KMS-11 (cell line): ENCODE measurements around the gene SLC6A17.

ENCODE experiments used
- H2AFZ ChIP-seq: fragments of 200-600 bp; sonication (generic); 2 replicates; pipeline ENCODE4 v1.6.1; 2016; ENCODE audit warnings: antibody characterized with exemption, mixed run types, low read depth
- H3K27ac ChIP-seq: fragments of 200-600 bp; sonication (generic); 2 replicates; pipeline ENCODE4 v1.6.1; 2016; ENCODE audit warnings: mild to moderate bottlenecking, mixed run types
- H3K27me3 ChIP-seq: fragments of 200-600 bp; sonication (generic); 2 replicates; pipeline ENCODE4 v1.6.1; 2017; ENCODE audit warnings: mild to moderate bottlenecking, low read depth, mixed run types, moderate library complexity; ENCODE audit not compliant: insufficient read depth
- H3K36me3 ChIP-seq: fragments of 200-600 bp; sonication (generic); 2 replicates; pipeline ENCODE4 v1.6.1; 2017; ENCODE audit warnings: mild to moderate bottlenecking, mixed run types; ENCODE audit not compliant: insufficient read depth
- H3K4me1 ChIP-seq: fragments of 200-600 bp; sonication (generic); 2 replicates; pipeline ENCODE4 v1.6.1; 2016; ENCODE audit warnings: mild to moderate bottlenecking, low read depth, mixed run types; ENCODE audit not compliant: poor library complexity, severe bottlenecking
- H3K4me2 ChIP-seq: fragments of 200-600 bp; sonication (generic); 2 replicates; pipeline ENCODE4 v1.7.0; 2016; ENCODE audit warnings: mild to moderate bottlenecking, mixed run types
- H3K4me3 ChIP-seq: fragments of 200-600 bp; sonication (generic); IDR thresholded peaks from 2 replicates; pipeline ENCODE4 v1.6.1; 2017; ENCODE audit warnings: low read depth, low read length, mixed read lengths; ENCODE audit not compliant: insufficient read depth
- H3K79me2 ChIP-seq: fragments of 200-600 bp; sonication (generic); 2 replicates; pipeline ENCODE4 v1.6.1; 2016; ENCODE audit warnings: low read depth, mixed run types; ENCODE audit not compliant: insufficient read depth
- H3K9ac ChIP-seq: fragments of 200-600 bp; sonication (generic); 2 replicates; pipeline ENCODE4 v1.6.1; 2016; ENCODE audit warnings: mild to moderate bottlenecking, mixed run types
- H4K20me1 ChIP-seq: fragments of 200-600 bp; sonication (generic); 2 replicates; pipeline ENCODE4 v1.6.1; 2016; ENCODE audit warnings: mild to moderate bottlenecking, mixed run types; ENCODE audit not compliant: insufficient read depth
- TF ChIP-seq, protein P1 (sequence below): fragments of 200-600 bp; sonication (generic); conservative IDR thresholded peaks from 2 replicates; pipeline ENCODE4 v1.6.1; 2017; ENCODE audit warnings: low read depth, mild to moderate bottlenecking, antibody characterized with exemption, low read length, moderate library complexity, mixed read lengths

Gene SLC6A17

DNA sequence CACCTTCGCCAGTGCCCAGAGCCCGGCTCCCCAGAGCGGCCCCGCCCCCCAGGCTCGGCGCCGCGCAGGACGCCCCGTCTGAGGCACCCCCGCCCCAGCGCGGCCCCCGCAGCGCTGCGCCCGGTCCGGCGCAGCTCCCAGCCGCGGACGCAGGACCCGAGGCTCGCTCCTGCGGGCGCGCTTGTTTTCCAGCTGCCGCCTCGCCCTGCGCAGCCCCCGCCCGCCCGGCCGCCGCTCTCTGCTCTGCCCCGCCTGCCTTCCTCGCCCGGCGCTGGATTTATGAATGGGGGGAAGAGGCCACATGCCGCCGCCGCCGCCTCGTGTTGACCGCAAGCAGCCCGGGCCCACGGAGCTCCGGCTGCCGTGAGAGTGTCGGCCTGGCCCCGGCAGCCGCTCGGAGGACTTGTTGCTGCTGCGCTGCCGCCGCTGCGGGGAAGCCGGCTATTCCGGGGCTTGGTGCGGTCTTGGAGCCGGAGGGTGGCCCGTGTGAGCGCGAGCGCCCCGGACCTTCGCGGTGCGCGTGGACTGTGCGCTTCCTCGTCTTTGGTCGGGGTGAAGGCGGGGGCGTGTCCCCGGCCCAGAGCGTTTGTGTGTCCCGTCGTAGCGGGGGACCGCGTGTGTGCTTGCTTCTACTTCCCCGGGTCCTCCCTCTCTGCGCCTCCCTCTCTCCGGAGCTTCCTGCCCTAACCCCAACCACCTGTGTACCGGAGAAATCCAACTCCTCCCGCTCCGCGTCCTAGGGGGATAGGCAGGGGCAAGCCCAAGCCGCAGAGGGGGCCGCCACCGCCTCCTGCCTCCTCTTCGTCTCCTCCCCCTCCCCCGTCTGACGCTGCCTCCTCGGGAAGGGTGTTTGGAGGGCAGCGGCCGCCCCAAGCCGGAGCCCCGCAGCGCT, 60.6 kb downstream of the SLC6A17 start:
- H3K79me2 ChIP-seq: no peaks in the 10 kb centered on the region
- no peak overlapping the region for H3K4me3 ChIP-seq
- peak overlapping the region; percentile 59; the same call in 1 of the 2 replicates for H3K9ac ChIP-seq
- no peaks in the 10 kb centered on the region for H3K36me3 ChIP-seq
- H3K4me2 ChIP-seq: peak overlapping the region; percentile 71
- H3K27me3 ChIP-seq: no peaks in the 10 kb centered on the region
- H2AFZ ChIP-seq: peak overlapping the region; percentile 93
- H4K20me1 ChIP-seq: no peaks in the 10 kb centered on the region
- H3K27ac ChIP-seq: peak overlapping the region; percentile 35; the same call in 1 of the 2 replicates
- TF ChIP-seq, protein P1, sequence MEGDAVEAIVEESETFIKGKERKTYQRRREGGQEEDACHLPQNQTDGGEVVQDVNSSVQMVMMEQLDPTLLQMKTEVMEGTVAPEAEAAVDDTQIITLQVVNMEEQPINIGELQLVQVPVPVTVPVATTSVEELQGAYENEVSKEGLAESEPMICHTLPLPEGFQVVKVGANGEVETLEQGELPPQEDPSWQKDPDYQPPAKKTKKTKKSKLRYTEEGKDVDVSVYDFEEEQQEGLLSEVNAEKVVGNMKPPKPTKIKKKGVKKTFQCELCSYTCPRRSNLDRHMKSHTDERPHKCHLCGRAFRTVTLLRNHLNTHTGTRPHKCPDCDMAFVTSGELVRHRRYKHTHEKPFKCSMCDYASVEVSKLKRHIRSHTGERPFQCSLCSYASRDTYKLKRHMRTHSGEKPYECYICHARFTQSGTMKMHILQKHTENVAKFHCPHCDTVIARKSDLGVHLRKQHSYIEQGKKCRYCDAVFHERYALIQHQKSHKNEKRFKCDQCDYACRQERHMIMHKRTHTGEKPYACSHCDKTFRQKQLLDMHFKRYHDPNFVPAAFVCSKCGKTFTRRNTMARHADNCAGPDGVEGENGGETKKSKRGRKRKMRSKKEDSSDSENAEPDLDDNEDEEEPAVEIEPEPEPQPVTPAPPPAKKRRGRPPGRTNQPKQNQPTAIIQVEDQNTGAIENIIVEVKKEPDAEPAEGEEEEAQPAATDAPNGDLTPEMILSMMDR: no peak
- peaks cover 8% of the 10 kb centered on the region for H3K4me1 ChIP-seq

- H3K27me3 ChIP-seq: no peaks in the 10 kb centered on the region
- H3K4me2 ChIP-seq: peak overlapping the region; percentile 71
- no peak overlapping the region for H3K27ac ChIP-seq
- no peaks in the 10 kb centered on the region for H4K20me1 ChIP-seq
- no peaks in the 10 kb centered on the region for H3K36me3 ChIP-seq
- peak overlapping the region; percentile 93 for H2AFZ ChIP-seq
- no peak overlapping the region for H3K4me3 ChIP-seq
- H3K9ac ChIP-seq: peak overlapping the region; percentile 59; the same call in 1 of the 2 replicates
- H3K4me1 ChIP-seq: peaks cover 8% of the 10 kb centered on the region
- TF ChIP-seq, protein P1: no peak
- no peaks in the 10 kb centered on the region for H3K79me2 ChIP-seq
Measured at GRCh38 chr1:110211496-110212168, 61.3 kb downstream of the SLC6A17 start.

- TF ChIP-seq, protein P1: no peak
- H3K4me3 ChIP-seq: no peak overlapping the region
Measured at GRCh38 chr1:110212169-110213142, 62.2 kb downstream of the SLC6A17 start.

DNA sequence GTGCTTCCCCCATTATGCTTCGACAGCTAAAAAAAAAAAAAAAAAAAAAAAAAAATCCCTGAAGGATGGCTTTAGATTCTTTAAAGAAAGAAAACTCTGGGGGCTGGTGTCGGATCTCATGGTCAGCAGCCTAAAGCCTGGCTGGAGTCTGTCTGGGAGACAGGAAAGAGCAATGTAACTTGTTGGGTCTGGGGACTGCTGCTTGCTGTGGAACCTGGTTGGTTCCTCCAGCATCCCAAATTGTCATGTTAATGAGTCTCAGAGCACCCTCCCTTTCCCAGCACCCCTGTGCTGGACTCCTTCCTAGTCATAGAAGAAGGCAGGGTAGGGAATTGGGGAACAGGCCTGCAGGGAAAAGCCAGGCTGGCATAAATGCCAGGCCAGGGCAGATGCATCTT, 62.8 kb downstream of the SLC6A17 start:
- no peak overlapping the region for H2AFZ ChIP-seq
- H3K27me3 ChIP-seq: no peaks in the 10 kb centered on the region
- H4K20me1 ChIP-seq: no peaks in the 10 kb centered on the region
- H3K4me1 ChIP-seq: peaks cover 8% of the 10 kb centered on the region
- H3K36me3 ChIP-seq: no peaks in the 10 kb centered on the region
- H3K27ac ChIP-seq: no peak overlapping the region
- H3K4me2 ChIP-seq: no peak overlapping the region
- no peak overlapping the region for H3K9ac ChIP-seq
- no peak overlapping the region for H3K4me3 ChIP-seq
- TF ChIP-seq, protein P1: no peak
- H3K79me2 ChIP-seq: no peaks in the 10 kb centered on the region

More at GRCh38 chr1:110212169-110213142, 62.2 kb downstream of the SLC6A17 start:
- H3K4me1 ChIP-seq: peaks cover 8% of the 10 kb centered on the region
- H3K4me2 ChIP-seq: no peak overlapping the region
- H3K9ac ChIP-seq: no peak overlapping the region
- no peaks in the 10 kb centered on the region for H3K27me3 ChIP-seq
- no peak overlapping the region for H3K27ac ChIP-seq
- H3K36me3 ChIP-seq: no peaks in the 10 kb centered on the region
- H3K79me2 ChIP-seq: no peaks in the 10 kb centered on the region
- H4K20me1 ChIP-seq: no peaks in the 10 kb centered on the region
- H2AFZ ChIP-seq: no peak overlapping the region
